LoVo (cell line): ENCODE results near the gene TWNK.

Experiments used
- DNase-seq: peaks from one replicate; pipeline ENCODE4 v3.0.0-alpha.2; 2016; ENCODE audit warnings: low spot score

TWNK gene

GRCh38 chr10:100996678-100997359 lies 9.5 kb downstream of the TWNK start:
- DNase-seq = peak; percentile 42

GRCh38 chr10:100997360-100998182 lies 10.2 kb downstream of the TWNK start:
- DNase-seq = peak; percentile 77

GRCh38 chr10:100998183-100998990 lies 11.0 kb downstream of the TWNK start:
- peak; percentile 74 for DNase-seq

- DNase-seq = peak; percentile 75
Measured at GRCh38 chr10:100998991-100999741, 11.8 kb downstream of the TWNK start.

GRCh38 chr10:100999742-101000126 lies 12.4 kb downstream of the TWNK start, which contains the start of gene LZTS2:
Gene LZTS2 (plus strand): TSS chr10:100999808. CDS start chr10:101002539, 2,731 bp downstream.
- no peak for DNase-seq

- no peak for DNase-seq
Measured at GRCh38 chr10:101000127-101000914, 13.0 kb downstream of the TWNK start.

GRCh38 chr10:101000915-101001658 lies 13.7 kb downstream of the TWNK start:
- DNase-seq = no peak

- DNase-seq = no peak
Measured at GRCh38 chr10:101001659-101002035, 14.3 kb downstream of the TWNK start.

GRCh38 chr10:101002456-101002855 lies 15.1 kb downstream of the TWNK start:
- DNase-seq = no peak

- DNase-seq = no peak
Measured at GRCh38 chr10:101003639-101004206, 16.4 kb downstream of the TWNK start.

- DNase-seq = no peak
Measured at GRCh38 chr10:101005361-101005760, 18.0 kb downstream of the TWNK start.

- DNase-seq = no peak
Measured at GRCh38 chr10:101005869-101006567, 18.7 kb downstream of the TWNK start.

GRCh38 chr10:101006593-101007098 lies 19.3 kb downstream of the TWNK start:
- DNase-seq = no peak

- DNase-seq = no peak
Measured at GRCh38 chr10:101007099-101007711, 19.9 kb downstream of the TWNK start.

- no peak for DNase-seq
Measured at GRCh38 chr10:101007915-101008822, 20.8 kb downstream of the TWNK start.

- DNase-seq = no peak
Measured at GRCh38 chr10:101008823-101009423, 21.6 kb downstream of the TWNK start.

GRCh38 chr10:101010329-101010728 lies 23.0 kb downstream of the TWNK start:
- DNase-seq = no peak
